Neural progenitor cell (in vitro differentiated cells): ENCODE data around the gene PTPRT. TPM values are rescaled to one million over a fixed set of nuclear protein-coding genes. Genes with fewer than 3 reads are reported as not detected.

Experiments
- DNase-seq: peaks from one replicate; pipeline ENCODE4 v3.0.0-alpha.2; 2016; ENCODE audit warnings: low spot score
- H2AFZ ChIP-seq: fragments of 200-600 bp; sonication (generic); replicated peaks from 2 replicates; pipeline ENCODE4 v1.6.1; 2016; ENCODE audit warnings: antibody characterized with exemption
- H3F3A ChIP-seq: fragments of 200-600 bp; sonication (generic); 2 replicates; pipeline ENCODE4 v1.6.1; 2016; ENCODE audit warnings: antibody characterized with exemption, low read depth
- H3K27ac ChIP-seq: fragments of 200-600 bp; sonication (generic); 2 replicates; pipeline ENCODE4 v1.5.1; 2016; ENCODE audit warnings: mild to moderate bottlenecking
- H3K27me3 ChIP-seq: fragments of 200-600 bp; sonication (generic); 2 replicates; pipeline ENCODE4 v1.6.1; 2016; ENCODE audit warnings: mild to moderate bottlenecking, moderate library complexity
- H3K36me3 ChIP-seq: fragments of 200-600 bp; sonication (generic); 2 replicates; pipeline ENCODE4 v1.5.1; 2016
- H3K4me1 ChIP-seq: fragments of 200-600 bp; sonication (generic); 2 replicates; pipeline ENCODE4 v1.6.1; 2016; ENCODE audit warnings: mixed run types
- H3K4me2 ChIP-seq: fragments of 200-600 bp; sonication (generic); 2 replicates; pipeline ENCODE4 v1.6.1; 2016
- H3K4me3 ChIP-seq: fragments of 200-600 bp; sonication (generic); 2 replicates; pipeline ENCODE4 v1.5.1; 2016
- H3K79me2 ChIP-seq: fragments of 200-600 bp; sonication (generic); 2 replicates; pipeline ENCODE4 v1.6.1; 2016; ENCODE audit warnings: low read depth
- H3K9ac ChIP-seq: fragments of 200-600 bp; sonication (generic); 2 replicates; pipeline ENCODE4 v1.6.1; 2016
- H3K9me3 ChIP-seq: fragments of 200-600 bp; sonication (generic); 2 replicates; pipeline ENCODE4 v1.5.1; 2016; ENCODE audit warnings: low read depth
- H4K20me1 ChIP-seq: fragments of 200-600 bp; sonication (generic); 2 replicates; pipeline ENCODE4 v1.6.1; 2016; ENCODE audit warnings: low read depth
- H3K27ac Mint-ChIP-seq: 3 replicates; pipeline ENCODE4 v1.8.0; 2021; ENCODE audit warnings: mixed read lengths
- H3K27me3 Mint-ChIP-seq: 2 replicates; pipeline ENCODE4 v1.8.0; 2022; ENCODE audit warnings: low read depth, mild to moderate bottlenecking, inconsistent platforms, moderate library complexity, mixed read lengths; ENCODE audit not compliant: insufficient read depth
- H3K36me3 Mint-ChIP-seq: 3 replicates; pipeline ENCODE4 v1.8.0; 2021; ENCODE audit warnings: mixed read lengths
- H3K4me1 Mint-ChIP-seq: 3 replicates; pipeline ENCODE4 v1.8.0; 2021; ENCODE audit warnings: mixed read lengths
- H3K4me3 Mint-ChIP-seq: 3 replicates; pipeline ENCODE4 v1.8.0; 2021; ENCODE audit warnings: mild to moderate bottlenecking, moderate library complexity, mixed read lengths
- H3K9me3 Mint-ChIP-seq: 3 replicates; pipeline ENCODE4 v1.8.0; 2020; ENCODE audit warnings: mixed read lengths
- CTCF ChIP-seq: fragments of 200-600 bp; sonication (generic); IDR thresholded peaks from 2 replicates; pipeline ENCODE4 v1.5.1; 2017; ENCODE audit warnings: antibody characterized with exemption, mild to moderate bottlenecking
- EZH2 ChIP-seq: fragments of 200-600 bp; sonication (generic); IDR thresholded peaks from 2 replicates; pipeline ENCODE4 v1.6.1; 2017; ENCODE audit warnings: antibody characterized with exemption, mild to moderate bottlenecking, moderate library complexity
- EZH2phosphoT487 ChIP-seq: fragments of 200-600 bp; sonication (generic); IDR thresholded peaks from 2 replicates; pipeline ENCODE4 v1.6.1; 2017; ENCODE audit warnings: antibody characterized with exemption
- total RNA-seq: library from RNA; depleted of rRNA; stranded (reverse); fragments of >200 nt; gene quantifications from 2 replicates; pipeline ENCODE4 v1.2.3, GENCODE V29; 2015; ENCODE audit warnings: low replicate concordance

Gene PTPRT
- total RNA-seq, 1 donor from 2014 or later: 1.1 TPM

GRCh38 chr20:42502591-42502990, 687.1 kb downstream of the PTPRT start:
- TF ChIP-seq EZH2phosphoT487 (no peak), CTCF (no peak), EZH2 (no peak)
- H3K36me3 ChIP-seq: no peaks in the 10 kb centered on the region
- Mint-ChIP-seq H3K27ac (no peak overlapping the region), H3K36me3 (no peaks in the 10 kb centered on the region), H3K4me3 (no peak overlapping the region), H3K27me3 (peaks cover 4% of the 10 kb centered on the region), H3K9me3 (no peaks in the 10 kb centered on the region), H3K4me1 (no peaks in the 10 kb centered on the region)
- H3K9ac ChIP-seq: no peak overlapping the region
- no peak overlapping the region for H3K27ac ChIP-seq
- H3F3A ChIP-seq: no peaks in the 10 kb centered on the region
- no peak for DNase-seq
- no peaks in the 10 kb centered on the region for H3K79me2 ChIP-seq
- H3K9me3 ChIP-seq: no peaks in the 10 kb centered on the region
- no peak overlapping the region for H3K4me3 ChIP-seq
- H4K20me1 ChIP-seq: no peaks in the 10 kb centered on the region
- no peak overlapping the region for H2AFZ ChIP-seq
- no peaks in the 10 kb centered on the region for H3K4me1 ChIP-seq
- no peaks in the 10 kb centered on the region for H3K27me3 ChIP-seq
- H3K4me2 ChIP-seq: no peak overlapping the region

- Histone ChIP-seq H3K9ac (no peak overlapping the region), H3K79me2 (no peaks in the 10 kb centered on the region), H3K27me3 (no peaks in the 10 kb centered on the region), H3K36me3 (no peaks in the 10 kb centered on the region), H3K4me2 (no peak overlapping the region), H3K4me1 (no peaks in the 10 kb centered on the region), H4K20me1 (no peaks in the 10 kb centered on the region), H3K27ac (no peak overlapping the region), H3K4me3 (no peak overlapping the region), H3K9me3 (no peaks in the 10 kb centered on the region), H3F3A (no peaks in the 10 kb centered on the region), H2AFZ (no peak overlapping the region)
- Mint-ChIP-seq H3K9me3 (no peaks in the 10 kb centered on the region), H3K4me1 (no peaks in the 10 kb centered on the region), H3K27ac (no peak overlapping the region), H3K36me3 (no peaks in the 10 kb centered on the region), H3K27me3 (peaks cover 2% of the 10 kb centered on the region), H3K4me3 (no peak overlapping the region)
- TF ChIP-seq EZH2phosphoT487 (no peak), CTCF (no peak), EZH2 (no peak)
- DNase-seq: no peak
Measured at GRCh38 chr20:42496595-42496994, 693.1 kb downstream of the PTPRT start.

- H4K20me1 ChIP-seq: no peaks in the 10 kb centered on the region
- H3K27ac Mint-ChIP-seq: no peak overlapping the region
- no peak overlapping the region for H3K27ac ChIP-seq
- no peak overlapping the region for H3K4me3 Mint-ChIP-seq
- no peak overlapping the region for H2AFZ ChIP-seq
- no peaks in the 10 kb centered on the region for H3K9me3 ChIP-seq
- no peak for DNase-seq
- no peaks in the 10 kb centered on the region for H3K4me1 Mint-ChIP-seq
- H3K79me2 ChIP-seq: no peaks in the 10 kb centered on the region
- H3K4me1 ChIP-seq: no peaks in the 10 kb centered on the region
- H3K9ac ChIP-seq: no peak overlapping the region
- TF ChIP-seq EZH2phosphoT487 (no peak), EZH2 (no peak), CTCF (no peak)
- no peaks in the 10 kb centered on the region for H3K27me3 ChIP-seq
- H3K36me3 Mint-ChIP-seq: no peaks in the 10 kb centered on the region
- peaks cover 2% of the 10 kb centered on the region for H3K27me3 Mint-ChIP-seq
- H3K9me3 Mint-ChIP-seq: no peaks in the 10 kb centered on the region
- H3K36me3 ChIP-seq: no peaks in the 10 kb centered on the region
- H3F3A ChIP-seq: no peaks in the 10 kb centered on the region
- no peak overlapping the region for H3K4me3 ChIP-seq
- H3K4me2 ChIP-seq: no peak overlapping the region
Measured at GRCh38 chr20:42494290-42494689, 695.4 kb downstream of the PTPRT start.

- Histone ChIP-seq H4K20me1 (no peaks in the 10 kb centered on the region), H3K4me3 (no peak overlapping the region), H3K36me3 (no peaks in the 10 kb centered on the region), H3K27ac (no peak overlapping the region), H3K4me2 (no peak overlapping the region), H3K27me3 (no peaks in the 10 kb centered on the region), H2AFZ (no peak overlapping the region), H3K79me2 (no peaks in the 10 kb centered on the region), H3K4me1 (no peaks in the 10 kb centered on the region), H3K9ac (no peak overlapping the region), H3F3A (no peaks in the 10 kb centered on the region), H3K9me3 (no peaks in the 10 kb centered on the region)
- no peak for DNase-seq
- Mint-ChIP-seq H3K27ac (no peak overlapping the region), H3K4me3 (no peak overlapping the region), H3K9me3 (no peaks in the 10 kb centered on the region), H3K27me3 (no peaks in the 10 kb centered on the region), H3K36me3 (no peaks in the 10 kb centered on the region), H3K4me1 (no peaks in the 10 kb centered on the region)
- TF ChIP-seq CTCF (no peak), EZH2phosphoT487 (no peak), EZH2 (no peak)
Measured at GRCh38 chr20:42493001-42493400, 696.7 kb downstream of the PTPRT start.
